ENCODE data around the gene PITPNC1. TPM values are rescaled to one million over a fixed set of nuclear protein-coding genes. Genes with fewer than 3 reads are reported as not detected.

Gene PITPNC1
- total and polyA plus RNA-seq, 4 donors, result 8.0 to 21.1 (median 15.2) TPM

DNA sequence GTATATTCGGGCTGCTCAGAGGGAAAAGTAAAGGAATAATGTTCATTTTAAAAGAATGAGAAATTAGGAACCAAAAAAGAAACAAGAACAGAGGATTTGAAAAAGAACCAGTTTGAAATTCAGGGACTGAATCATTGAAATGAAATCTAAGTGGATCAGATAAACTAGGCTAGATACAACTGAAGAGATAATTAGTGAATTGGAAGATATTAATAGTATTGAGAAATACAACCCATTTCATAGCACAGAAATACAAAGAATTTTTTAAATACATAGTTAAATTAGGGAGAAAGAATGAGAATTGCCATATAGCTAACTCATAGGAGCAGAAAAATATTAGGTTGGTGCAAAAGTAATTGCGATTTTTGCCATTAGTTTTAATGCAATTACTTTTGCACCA lies 223.3 kb downstream of the PITPNC1 start:
- Histone ChIP-seq H3K4me3 (no peak overlapping the region), H3K4me1 (ENCODE audit: control insufficient read depth in 5 of 5, insufficient read depth in 5 of 5, low read length in 5 of 5) (peaks cover 0 to 7% (median 2%) of the 10 kb centered on the region in 5 donors), H3K9ac (ENCODE audit: insufficient read depth in 1 of 2, low read length in 2 of 2) (no peak overlapping the region), H3K27me3 (ENCODE audit: control insufficient read depth in 3 of 3, insufficient read depth in 3 of 3, low read length in 2 of 3) (no peaks in the 10 kb centered on the region), H3K36me3 (ENCODE audit: control insufficient read depth in 4 of 4, insufficient read depth in 4 of 4, low read length in 4 of 4) (no peaks in the 10 kb centered on the region), H3K9me3 (ENCODE audit: control insufficient read depth in 4 of 4, insufficient read depth in 3 of 4, low read length in 3 of 4) (no peaks in the 10 kb centered on the region), H3K27ac (ENCODE audit: low read depth in 1 of 2, low read length in 1 of 2) (no peak overlapping the region)
- no peak for TF ChIP-seq CTCF (IDR thresholded peaks at IDR 0.05; ENCODE audit: control extremely low read depth, extremely low read depth)
- DNase-seq (no peak), ATAC-seq (ENCODE audit: insufficient read depth, low FRiP score) (no peak)
- 96 to 100% methylated on average over 2 of the region's 2 CpGs for WGBS, 2 donors

DNA sequence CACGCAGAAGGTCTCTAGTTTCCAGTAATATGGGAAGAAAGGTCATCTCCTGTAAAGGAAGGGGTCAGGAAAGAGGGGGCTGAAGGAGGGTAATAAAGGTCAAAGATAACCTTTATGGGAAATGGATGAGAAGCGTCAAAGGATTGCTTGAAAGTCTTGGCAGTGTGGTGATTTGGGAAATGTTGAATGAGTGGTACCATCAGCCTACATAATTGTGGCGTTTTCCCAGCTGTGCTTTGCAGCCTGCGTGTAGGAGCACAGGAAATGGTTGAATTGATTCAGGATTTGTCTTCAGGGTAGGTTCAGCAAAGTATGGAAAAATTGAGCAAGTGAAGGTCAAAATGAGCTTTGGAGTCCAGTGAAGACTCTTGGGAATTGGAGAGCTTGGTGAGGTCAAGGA lies 224.8 kb downstream of the PITPNC1 start:
- no peak for DNase-seq
- WGBS, 2 donors, result 78 to 86% methylated on average over 4 of the region's 4 CpGs
- Histone ChIP-seq H3K4me1 (ENCODE audit: control insufficient read depth in 5 of 5, insufficient read depth in 5 of 5, low read length in 5 of 5) (peaks cover 2 to 21% (median 6%) of the 10 kb centered on the region in 5 donors), H3K9ac (ENCODE audit: insufficient read depth in 1 of 2, low read length in 2 of 2) (no peak overlapping the region), H3K27me3 (ENCODE audit: control insufficient read depth in 3 of 3, insufficient read depth in 3 of 3, low read length in 2 of 3) (no peaks in the 10 kb centered on the region), H3K4me3 (no peak overlapping the region), H3K9me3 (ENCODE audit: control insufficient read depth in 4 of 4, insufficient read depth in 3 of 4, low read length in 3 of 4) (no peaks in the 10 kb centered on the region), H3K36me3 (ENCODE audit: control insufficient read depth in 4 of 4, insufficient read depth in 4 of 4, low read length in 4 of 4) (no peaks in the 10 kb centered on the region), H3K27ac (ENCODE audit: low read depth in 1 of 2, low read length in 1 of 2) (no peak overlapping the region)
- no peak for ATAC-seq (ENCODE audit: insufficient read depth, low FRiP score)
- no peak for TF ChIP-seq CTCF (IDR thresholded peaks at IDR 0.05; ENCODE audit: control extremely low read depth, extremely low read depth)

DNA sequence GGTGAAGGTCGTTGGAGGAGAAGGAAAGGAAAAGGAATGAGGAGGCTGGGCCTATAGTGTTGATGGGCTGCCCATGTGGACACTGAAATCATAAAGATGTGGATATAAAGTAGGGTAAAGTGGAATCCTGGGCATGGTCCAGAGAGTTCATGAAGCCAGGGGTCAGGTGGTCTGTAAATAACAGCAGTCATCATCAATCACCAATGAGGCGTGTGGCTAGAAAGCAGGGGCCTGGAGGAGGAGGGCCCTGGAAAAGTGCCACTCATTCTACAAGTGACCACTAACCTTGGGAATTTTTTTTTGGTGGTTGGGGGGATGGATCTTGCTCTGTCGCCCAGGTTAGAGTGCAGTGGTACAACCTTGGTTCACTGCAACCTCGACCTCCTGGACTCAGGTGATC lies 225.4 kb downstream of the PITPNC1 start:
- no peaks in the 10 kb centered on the region for H3K27me3 ChIP-seq (ENCODE audit: control insufficient read depth in 3 of 3, insufficient read depth in 3 of 3, low read length in 2 of 3)
- TF ChIP-seq CTCF (IDR thresholded peaks at IDR 0.05; ENCODE audit: control extremely low read depth, extremely low read depth), result no peak
- H3K4me1 ChIP-seq (ENCODE audit: control insufficient read depth in 5 of 5, insufficient read depth in 5 of 5, low read length in 5 of 5), result peaks cover 2 to 26% (median 7%) of the 10 kb centered on the region in 5 donors
- no peaks in the 10 kb centered on the region for H3K9me3 ChIP-seq (ENCODE audit: control insufficient read depth in 4 of 4, insufficient read depth in 3 of 4, low read length in 3 of 4)
- H3K4me3 ChIP-seq, result no peak overlapping the region
- DNase-seq (no peak), ATAC-seq (ENCODE audit: insufficient read depth, low FRiP score) (no peak)
- no peaks in the 10 kb centered on the region for H3K36me3 ChIP-seq (ENCODE audit: control insufficient read depth in 4 of 4, insufficient read depth in 4 of 4, low read length in 4 of 4)
- no peak overlapping the region for H3K9ac ChIP-seq (ENCODE audit: insufficient read depth in 1 of 2, low read length in 2 of 2)
- 83 to 88% methylated on average over 4 of the region's 4 CpGs for WGBS, 2 donors
- H3K27ac ChIP-seq (ENCODE audit: low read depth in 1 of 2, low read length in 1 of 2), result no peak overlapping the region

DNA sequence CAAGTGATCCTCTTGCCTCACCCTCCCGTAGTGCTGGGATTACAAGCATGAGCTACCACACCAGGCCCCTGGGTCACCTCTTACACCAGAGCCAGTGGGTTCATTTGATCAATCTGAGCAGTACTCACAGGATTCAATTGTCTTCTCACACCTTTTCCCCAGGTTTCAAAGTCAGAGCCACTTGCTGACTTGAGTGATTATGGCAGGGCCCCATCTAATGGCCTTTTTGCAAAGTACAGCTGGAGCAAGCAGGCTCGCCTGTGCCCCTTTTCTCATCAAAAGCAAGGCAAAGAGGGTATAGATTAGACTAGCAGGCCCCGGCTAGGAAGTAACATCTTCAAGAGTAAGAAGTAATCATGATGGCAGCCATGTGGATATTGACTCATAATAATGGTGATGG lies 225.9 kb downstream of the PITPNC1 start:
- TF ChIP-seq CTCF (IDR thresholded peaks at IDR 0.05; ENCODE audit: control extremely low read depth, extremely low read depth), result no peak
- DNase-seq (peak in 1 of 3 donors; percentile 47), ATAC-seq (ENCODE audit: insufficient read depth, low FRiP score) (no peak)
- Histone ChIP-seq H3K27me3 (ENCODE audit: control insufficient read depth in 3 of 3, insufficient read depth in 3 of 3, low read length in 2 of 3) (no peaks in the 10 kb centered on the region), H3K36me3 (ENCODE audit: control insufficient read depth in 4 of 4, insufficient read depth in 4 of 4, low read length in 4 of 4) (no peaks in the 10 kb centered on the region), H3K27ac (ENCODE audit: low read depth in 1 of 2, low read length in 1 of 2) (no peak overlapping the region), H3K9me3 (ENCODE audit: control insufficient read depth in 4 of 4, insufficient read depth in 3 of 4, low read length in 3 of 4) (no peaks in the 10 kb centered on the region), H3K4me1 (ENCODE audit: control insufficient read depth in 5 of 5, insufficient read depth in 5 of 5, low read length in 5 of 5) (peaks cover 2 to 26% (median 7%) of the 10 kb centered on the region in 5 donors), H3K9ac (ENCODE audit: insufficient read depth in 1 of 2, low read length in 2 of 2) (no peak overlapping the region), H3K4me3 (no peak overlapping the region)
- WGBS, 2 donors, result 79 to 85% methylated on average over 3 of the region's 3 CpGs

All from lung (tissue), 12 donors.